MCF 10A (cell line): ENCODE measurements around the gene KDR. TPM values are rescaled to one million over a fixed set of nuclear protein-coding genes. Genes with fewer than 3 reads are reported as not detected.

Source experiments
- BruUV-seq: library from RNA; stranded (reverse); fragments of 400-500 nt; replicated peaks from 2 replicates; lab custom pipeline; 2021; lab: Mats Ljungman, UMichigan
- CTCF ChIA-PET: fragments of 300-600 bp; sonication (Branson Sonifier 250); formaldehyde crosslinking; extraction: SDS; loops from one replicate; lab custom pipeline; 2021; ENCODE audit warnings: antibody characterized with exemption, inconsistent platforms; lab: Yijun Ruan, JAX
- POLR2A ChIA-PET: fragments of 300-600, 350-650 bp; sonication (Branson Sonifier 250); formaldehyde crosslinking; extraction: SDS; loops from one replicate; lab custom pipeline; 2020; ENCODE audit warnings: antibody characterized with exemption, inconsistent platforms; lab: Yijun Ruan, JAX
- DNase-seq: peaks from one replicate; pipeline ENCODE4 v3.0.0-alpha.2; 2018; ENCODE audit not compliant: unreplicated experiment
- H3K27ac Mint-ChIP-seq: one replicate; pipeline ENCODE4 v1.8.0; 2022; ENCODE audit warnings: mild to moderate bottlenecking, low read depth, mixed read lengths; ENCODE audit not compliant: unreplicated experiment
- H3K27me3 Mint-ChIP-seq: one replicate; pipeline ENCODE4 v1.8.0; 2022; ENCODE audit warnings: mixed read lengths; ENCODE audit not compliant: insufficient read depth, unreplicated experiment
- H3K36me3 Mint-ChIP-seq: one replicate; pipeline ENCODE4 v1.8.0; 2022; ENCODE audit warnings: mild to moderate bottlenecking, moderate library complexity, mixed read lengths; ENCODE audit not compliant: insufficient read depth, unreplicated experiment
- H3K4me1 Mint-ChIP-seq: one replicate; pipeline ENCODE4 v1.8.0; 2022; ENCODE audit warnings: mixed read lengths; ENCODE audit not compliant: insufficient read depth, unreplicated experiment
- H3K4me3 Mint-ChIP-seq: one replicate; pipeline ENCODE4 v1.8.0; 2022; ENCODE audit warnings: mild to moderate bottlenecking, moderate library complexity, mixed read lengths; ENCODE audit not compliant: unreplicated experiment
- H3K9me3 Mint-ChIP-seq: one replicate; pipeline ENCODE4 v1.8.0; 2022; ENCODE audit warnings: mixed read lengths; ENCODE audit not compliant: unreplicated experiment
- CTCF ChIP-seq: fragments of 200-600 bp; IDR thresholded peaks from one replicate; pipeline ENCODE4 v1.8.0; 2022; ENCODE audit warnings: antibody characterized with exemption, mild to moderate bottlenecking; ENCODE audit not compliant: unreplicated experiment
- intact Hi-C: fragments of 100-400 bp; cut with micrococcal nuclease; formaldehyde crosslinking; loops from 2 replicates; pipeline ENCODE4 v1.14.1; 2022
- total RNA-seq: library from RNA; stranded (reverse); gene quantifications from 2 replicates; pipeline ENCODE4 v1.2.3, GENCODE V29; 2022

KDR gene
- total RNA-seq, 1 experiment from 2014 or later, result 0.37 TPM

DNA sequence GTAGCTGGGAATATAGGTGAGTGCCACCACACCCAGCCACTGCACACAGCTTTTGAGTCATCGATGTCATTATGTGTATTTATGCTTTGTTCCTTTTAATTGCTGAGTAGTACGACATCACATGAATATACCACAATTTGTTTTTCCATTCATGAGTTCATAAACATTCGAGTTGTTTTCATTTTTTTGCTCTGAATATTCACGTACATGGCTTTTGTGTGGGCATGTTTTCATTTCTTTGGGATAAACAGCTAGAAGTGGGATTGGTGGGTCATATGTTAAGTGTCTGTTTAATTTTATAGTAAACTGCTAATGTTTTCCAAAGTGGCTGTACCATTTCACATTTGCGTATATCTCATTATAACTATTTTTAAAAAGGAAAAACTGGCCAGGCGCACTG, 45.1 kb upstream of the KDR start:
- no peak for TF ChIP-seq CTCF

GRCh38 chr4:55169352-55169961, 44.1 kb upstream of the KDR start:
- Mint-ChIP-seq H3K9me3 (no peaks in the 10 kb centered on the region), H3K27ac (no peak overlapping the region), H3K36me3 (no peaks in the 10 kb centered on the region), H3K4me3 (no peak overlapping the region), H3K4me1 (peaks cover 18% of the 10 kb centered on the region), H3K27me3 (no peaks in the 10 kb centered on the region)
- CTCF ChIA-PET, result interaction anchor here (1.0 to 1.9 kb wide), 3 partner anchors 15 to 148 kb away, joined by 3 to 10 read pairs (median 4); no protein-coding TSS in a partner anchor
- TF ChIP-seq CTCF, result no peak
- POLR2A ChIA-PET, result interaction anchor here (1.1 kb wide), 1 partner anchor 15 kb away, joined by 6 read pairs; no protein-coding TSS in a partner anchor
- DNase-seq, result peak; percentile 47
- intact Hi-C loops, result no loop called here
- BruUV-seq, result no TSS peak

More for the DNA sequence above, 45.1 kb upstream of the KDR start:
- Mint-ChIP-seq H3K27ac (no peak overlapping the region), H3K4me1 (peaks cover 20% of the 10 kb centered on the region), H3K9me3 (no peaks in the 10 kb centered on the region), H3K4me3 (no peak overlapping the region), H3K36me3 (no peaks in the 10 kb centered on the region), H3K27me3 (no peaks in the 10 kb centered on the region)
- no peak for DNase-seq
- POLR2A ChIA-PET, result no interaction called here
- BruUV-seq, result no TSS peak
- CTCF ChIA-PET, result interaction anchor here (0.6 to 1.9 kb wide), 4 partner anchors 14 to 206 kb away, joined by 3 to 10 read pairs (median 4); no protein-coding TSS in a partner anchor
- intact Hi-C loops, result loop anchor here (5.0 kb wide), 2 partner anchors 138 to 152 kb away; no protein-coding TSS in a partner anchor

DNA sequence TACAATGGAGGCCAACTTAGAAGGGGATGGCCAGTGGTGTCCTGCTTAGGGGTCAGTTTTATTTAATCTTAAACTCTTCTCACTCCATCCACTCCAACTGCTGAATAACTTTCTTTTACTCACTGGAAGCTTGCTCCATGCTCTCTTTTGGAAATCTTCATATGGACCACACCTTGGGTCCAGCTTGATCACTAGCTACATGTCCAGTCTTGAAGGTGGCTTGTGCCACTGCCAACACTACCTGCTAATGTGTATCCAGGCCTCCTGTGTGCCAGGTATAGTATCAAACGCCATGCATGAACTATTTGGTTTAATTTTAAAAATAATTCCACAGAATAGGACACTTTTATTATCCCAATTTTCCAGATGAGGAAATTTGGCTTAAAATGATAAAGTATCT, 37.0 kb upstream of the KDR start:
- TF ChIP-seq CTCF, result no peak
- BruUV-seq, result no TSS peak
- H3K9me3 Mint-ChIP-seq, result no peaks in the 10 kb centered on the region
- ChIA-PET POLR2A (interaction anchor here (0.5 to 1.7 kb wide), 4 partner anchors 11 to 35 kb away, joined by 3 to 5 read pairs (median 4); no protein-coding TSS in a partner anchor), CTCF (no interaction called here)
- DNase-seq, result no peak
- H3K4me1 Mint-ChIP-seq, result no peaks in the 10 kb centered on the region
- H3K4me3 Mint-ChIP-seq, result no peak overlapping the region
- intact Hi-C loops, result no loop called here
- no peak overlapping the region for H3K27ac Mint-ChIP-seq
- H3K27me3 Mint-ChIP-seq, result no peaks in the 10 kb centered on the region
- H3K36me3 Mint-ChIP-seq, result no peaks in the 10 kb centered on the region

DNA sequence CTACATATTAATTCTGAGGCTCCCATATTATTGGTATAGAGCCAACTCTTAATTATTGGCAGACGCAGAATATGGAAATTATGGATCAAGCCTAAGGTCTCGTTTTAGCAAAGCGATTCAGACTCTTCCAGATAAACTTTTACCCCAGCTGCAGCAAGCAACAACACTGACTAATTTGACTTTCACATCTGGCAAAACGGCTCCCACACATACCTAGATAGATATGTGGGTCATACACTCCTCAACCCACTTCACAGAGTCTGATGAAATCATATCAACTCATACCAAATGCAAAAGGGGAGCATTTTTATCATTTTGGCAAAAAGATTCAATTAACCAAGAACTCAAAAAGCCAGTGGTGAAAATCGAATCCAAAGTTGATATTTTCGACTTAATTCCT, 36.3 kb upstream of the KDR start:
- Mint-ChIP-seq H3K4me1 (no peaks in the 10 kb centered on the region), H3K27ac (no peak overlapping the region), H3K9me3 (no peaks in the 10 kb centered on the region), H3K4me3 (no peak overlapping the region), H3K36me3 (no peaks in the 10 kb centered on the region), H3K27me3 (no peaks in the 10 kb centered on the region)
- no peak for TF ChIP-seq CTCF
- ChIA-PET POLR2A (interaction anchor here (0.5 to 1.7 kb wide), 4 partner anchors 11 to 35 kb away, joined by 3 to 5 read pairs (median 4); no protein-coding TSS in a partner anchor), CTCF (interaction anchor here (2.2 to 2.3 kb wide), 2 partner anchors 12 to 163 kb away, joined by 5 to 9 read pairs; no protein-coding TSS in a partner anchor)
- intact Hi-C loops, result no loop called here
- no TSS peak for BruUV-seq
- no peak for DNase-seq
